ENCODE measurements around the gene SPATA31C1.
"Not testable (repeated sequence)": the region's sequence is repeated elsewhere in the genome, so short reads cannot be mapped to it uniquely, and the experiment has no call there.

- TF ChIP-seq EZH2 (IDR thresholded peaks at IDR 0.05; ENCODE audit: low read length, missing control alignments): not testable (repeated sequence)
- TF ChIP-seq, protein P1, sequence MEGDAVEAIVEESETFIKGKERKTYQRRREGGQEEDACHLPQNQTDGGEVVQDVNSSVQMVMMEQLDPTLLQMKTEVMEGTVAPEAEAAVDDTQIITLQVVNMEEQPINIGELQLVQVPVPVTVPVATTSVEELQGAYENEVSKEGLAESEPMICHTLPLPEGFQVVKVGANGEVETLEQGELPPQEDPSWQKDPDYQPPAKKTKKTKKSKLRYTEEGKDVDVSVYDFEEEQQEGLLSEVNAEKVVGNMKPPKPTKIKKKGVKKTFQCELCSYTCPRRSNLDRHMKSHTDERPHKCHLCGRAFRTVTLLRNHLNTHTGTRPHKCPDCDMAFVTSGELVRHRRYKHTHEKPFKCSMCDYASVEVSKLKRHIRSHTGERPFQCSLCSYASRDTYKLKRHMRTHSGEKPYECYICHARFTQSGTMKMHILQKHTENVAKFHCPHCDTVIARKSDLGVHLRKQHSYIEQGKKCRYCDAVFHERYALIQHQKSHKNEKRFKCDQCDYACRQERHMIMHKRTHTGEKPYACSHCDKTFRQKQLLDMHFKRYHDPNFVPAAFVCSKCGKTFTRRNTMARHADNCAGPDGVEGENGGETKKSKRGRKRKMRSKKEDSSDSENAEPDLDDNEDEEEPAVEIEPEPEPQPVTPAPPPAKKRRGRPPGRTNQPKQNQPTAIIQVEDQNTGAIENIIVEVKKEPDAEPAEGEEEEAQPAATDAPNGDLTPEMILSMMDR (conservative IDR thresholded peaks at IDR 0.05 in 1 of 2, IDR thresholded peaks at IDR 0.05 in 1 of 2; ENCODE audit: low read depth in 1 of 2, low read length in 2 of 2): not testable (repeated sequence)
These were observed at the start of gene SPATA31C1 for GRCh38 chr9:87917662-87918061.

Measured in fibroblast of lung (primary cell).